ENCODE results near the gene LHX6. TPM values are rescaled to one million over a fixed set of nuclear protein-coding genes. Genes with fewer than 3 reads are reported as not detected.

Gene LHX6
- total RNA-seq, 1 donor from 2014 or later = 1.9 TPM

DNA sequence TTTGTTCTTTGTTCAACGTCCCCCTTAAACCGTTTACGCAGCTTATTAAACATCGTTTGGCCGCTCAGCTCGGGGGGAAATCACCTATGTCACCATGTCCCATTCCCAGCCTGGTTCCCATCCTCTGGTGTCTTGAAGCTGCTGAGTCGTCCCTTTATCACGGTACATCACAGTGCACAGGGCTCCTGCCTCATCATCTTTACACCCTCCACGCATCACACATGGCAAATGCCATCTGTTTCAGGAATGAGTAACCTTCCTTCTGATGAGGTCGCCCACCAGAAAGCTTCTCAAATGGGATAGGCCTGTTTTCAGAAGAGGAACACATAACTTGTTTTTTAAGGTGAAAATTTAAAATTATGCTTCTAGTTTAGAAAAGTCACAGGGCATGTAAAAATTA is 7.9 kb upstream of the LHX6 start:
- no peak for DNase-seq (ENCODE audit: low read depth in 2 of 2)

DNA sequence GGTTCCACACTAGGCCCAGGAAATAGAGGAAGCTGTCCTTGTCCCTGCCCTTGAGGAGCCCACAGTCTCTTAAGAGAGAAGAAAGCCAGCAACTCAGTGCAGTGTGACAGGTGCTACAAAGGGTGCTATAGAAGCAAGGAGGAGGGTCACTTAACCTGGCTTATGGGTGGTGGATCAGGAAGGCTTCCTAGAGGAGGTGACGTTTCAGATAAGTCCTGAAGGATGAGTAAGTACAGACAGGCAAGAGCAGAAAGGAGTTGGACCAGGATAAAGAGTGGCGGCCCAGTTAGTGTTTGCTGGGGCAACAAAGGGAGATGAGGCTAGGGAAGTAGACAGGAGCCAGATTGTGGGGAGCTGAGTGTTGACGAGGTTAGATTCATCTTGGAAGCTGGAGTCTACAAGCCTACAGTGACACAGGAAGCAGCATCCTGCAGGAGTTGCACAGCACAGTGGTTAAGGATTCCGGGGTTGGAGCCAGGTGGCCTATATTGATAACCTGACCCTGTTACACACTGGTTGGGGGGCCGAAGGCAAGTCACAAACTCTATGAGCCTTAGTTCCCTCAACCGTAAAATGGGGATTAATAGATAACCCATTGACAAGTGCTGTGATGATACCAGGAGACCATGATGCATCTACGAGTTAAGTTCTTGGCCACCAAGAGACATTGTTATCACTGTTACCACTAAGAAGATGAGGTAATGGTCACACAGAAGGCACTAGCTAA is 5.4 kb upstream of the LHX6 start:
- no peak for DNase-seq (ENCODE audit: low read depth in 2 of 2)

DNA sequence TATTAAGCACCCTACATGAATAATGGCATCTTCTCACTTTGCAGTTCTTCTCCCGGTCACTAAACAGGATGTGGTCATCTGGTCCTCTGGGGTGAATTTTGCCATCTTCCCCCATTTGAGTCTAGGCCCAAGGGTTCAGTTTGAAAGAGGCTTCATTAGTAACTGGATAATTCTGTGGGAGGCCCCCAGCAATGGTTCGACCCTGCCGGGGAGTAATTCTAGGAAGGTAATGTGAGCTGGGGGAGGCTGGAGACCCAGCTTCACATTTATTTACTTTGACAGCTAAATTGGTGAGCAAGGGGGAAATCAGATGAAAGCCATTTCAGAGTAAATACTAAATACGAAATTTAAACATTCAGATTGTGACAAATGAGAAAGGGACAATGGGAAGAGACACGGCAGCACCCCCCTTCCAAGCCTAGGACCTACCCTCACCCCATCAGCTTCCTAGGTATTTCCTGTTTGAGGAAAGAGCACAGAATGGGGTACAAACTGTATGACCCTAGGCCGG is 4.1 kb upstream of the LHX6 start:
- no peak for DNase-seq (ENCODE audit: low read depth in 2 of 2)

DNA sequence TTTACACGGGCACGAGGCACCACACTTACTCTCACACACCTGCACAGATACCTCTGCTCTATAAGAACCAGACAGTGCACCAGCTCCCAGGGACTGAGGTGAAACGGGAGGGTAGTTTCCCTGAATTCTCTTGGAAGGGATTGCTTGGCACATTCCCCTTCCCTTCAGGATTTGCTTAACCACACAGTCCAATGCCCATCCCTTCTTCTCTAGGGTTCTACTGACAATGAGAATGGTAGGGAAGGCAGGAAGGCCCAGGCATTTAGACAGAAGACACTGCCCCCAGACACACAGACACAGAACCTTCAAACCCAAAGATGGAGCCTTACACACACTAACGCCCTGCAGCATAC is 704 bp upstream of the LHX6 start:
- no peak for DNase-seq (ENCODE audit: low read depth in 2 of 2)

DNA sequence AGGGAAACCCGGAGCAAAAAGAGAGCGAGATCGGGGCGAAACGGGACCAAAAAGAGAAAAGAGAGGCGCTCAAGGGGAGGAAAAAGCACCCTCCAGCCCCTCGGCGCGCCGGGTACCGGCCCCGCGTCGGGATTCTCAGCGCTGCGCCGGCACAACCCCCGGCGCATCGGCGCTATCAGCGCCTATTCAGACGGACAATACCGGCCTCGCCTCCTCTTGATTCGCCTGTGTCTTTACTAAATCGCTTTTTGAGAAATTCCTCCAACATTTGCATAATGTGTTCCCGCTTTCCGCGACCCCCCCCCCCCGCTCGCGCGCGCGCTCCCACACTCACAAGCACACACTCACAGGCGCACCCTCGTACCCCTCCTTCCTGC is 578 bp downstream of the LHX6 start:
- DNase-seq (ENCODE audit: low read depth in 2 of 2) = peak in 1 of 2 donors; percentile 30

DNA sequence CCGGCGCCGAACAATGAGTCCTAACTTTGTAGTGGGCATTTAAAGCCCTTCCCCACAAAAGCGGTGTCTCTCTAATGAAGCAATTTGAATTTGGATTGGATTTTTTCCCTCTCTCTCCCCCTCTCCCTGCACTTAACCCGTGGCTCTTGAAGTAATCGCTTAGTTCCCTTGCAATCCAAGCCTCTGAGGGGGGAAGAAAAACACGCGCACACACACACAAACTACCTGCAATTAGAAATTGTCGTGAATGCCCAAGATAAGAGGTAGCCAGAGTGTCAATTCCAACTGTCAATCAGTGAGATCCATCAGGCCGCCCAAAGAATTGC is 1.2 kb downstream of the LHX6 start:
- no peak for DNase-seq (ENCODE audit: low read depth in 2 of 2)

DNA sequence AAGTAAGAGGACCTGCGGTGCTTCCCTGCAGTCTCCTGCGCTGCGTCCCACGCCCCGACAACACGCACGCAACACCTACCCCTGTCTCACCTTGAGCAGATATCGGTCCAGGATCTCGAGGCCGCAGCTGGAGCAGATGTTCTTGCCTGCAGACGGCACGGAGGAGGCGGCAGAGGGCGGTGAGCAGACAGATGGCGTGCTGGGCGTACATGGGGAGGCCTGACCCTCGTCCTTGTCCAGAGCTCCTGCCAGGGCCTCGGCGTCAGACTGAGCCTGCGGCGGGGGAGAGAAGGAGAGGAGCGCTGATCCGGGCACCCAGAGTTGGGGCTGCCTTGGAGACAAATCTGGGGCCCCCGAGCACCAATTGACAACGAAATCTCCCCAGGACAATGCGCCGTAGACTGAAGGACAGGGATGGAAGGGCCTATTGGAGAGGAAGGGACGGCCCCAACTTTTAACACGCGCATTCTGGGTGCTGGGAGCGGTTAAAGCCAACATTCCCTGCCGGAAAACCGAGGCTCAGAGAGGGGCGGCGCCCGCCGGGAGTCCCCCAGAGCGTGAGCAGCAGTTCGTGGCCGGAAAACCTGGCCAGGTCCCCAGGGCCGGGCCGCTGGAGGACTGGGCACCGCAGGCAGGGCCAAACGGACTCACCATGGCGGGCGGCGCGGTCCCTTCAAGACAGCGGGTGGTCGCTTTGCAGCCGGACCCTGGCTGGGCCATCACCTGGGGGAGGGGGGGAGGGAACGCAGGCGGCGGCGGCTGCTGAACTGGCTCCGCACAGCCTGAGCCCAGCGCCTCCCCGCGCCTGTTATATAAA is 1.8 kb downstream of the LHX6 start:
- DNase-seq (ENCODE audit: low read depth in 2 of 2) = peak in 1 of 2 donors; percentile 55

DNA sequence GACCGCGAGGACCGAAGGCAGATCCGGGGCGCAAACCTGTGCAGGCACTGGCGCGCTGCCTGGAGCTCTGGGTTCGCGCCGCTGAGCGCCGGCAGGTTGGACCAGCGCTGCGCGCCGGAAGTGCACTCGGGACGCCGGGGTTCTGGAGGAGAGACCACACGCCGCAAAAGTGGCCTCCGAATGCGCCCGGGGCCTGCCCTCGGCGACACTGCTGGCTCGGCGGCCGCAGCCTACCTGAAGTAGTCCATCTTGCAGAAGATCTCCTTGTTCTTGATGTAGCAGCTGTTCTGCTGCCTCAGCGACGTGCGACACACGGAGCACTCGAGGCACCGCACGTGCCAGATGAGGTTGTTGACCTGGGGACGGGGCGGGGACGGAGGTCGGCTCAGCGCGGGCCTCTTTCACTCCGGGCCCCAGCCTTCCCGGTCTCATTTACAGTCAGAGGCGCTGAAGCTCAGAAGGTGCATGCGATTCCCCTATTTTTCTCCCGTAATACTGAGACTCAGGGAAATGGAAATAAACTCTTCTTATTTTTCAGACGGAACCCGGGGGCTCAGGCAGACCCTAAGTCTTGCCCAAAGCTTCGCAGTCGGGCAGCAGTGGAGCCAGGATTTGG is 2.5 kb downstream of the LHX6 start:
- DNase-seq (ENCODE audit: low read depth in 2 of 2) = no peak

DNA sequence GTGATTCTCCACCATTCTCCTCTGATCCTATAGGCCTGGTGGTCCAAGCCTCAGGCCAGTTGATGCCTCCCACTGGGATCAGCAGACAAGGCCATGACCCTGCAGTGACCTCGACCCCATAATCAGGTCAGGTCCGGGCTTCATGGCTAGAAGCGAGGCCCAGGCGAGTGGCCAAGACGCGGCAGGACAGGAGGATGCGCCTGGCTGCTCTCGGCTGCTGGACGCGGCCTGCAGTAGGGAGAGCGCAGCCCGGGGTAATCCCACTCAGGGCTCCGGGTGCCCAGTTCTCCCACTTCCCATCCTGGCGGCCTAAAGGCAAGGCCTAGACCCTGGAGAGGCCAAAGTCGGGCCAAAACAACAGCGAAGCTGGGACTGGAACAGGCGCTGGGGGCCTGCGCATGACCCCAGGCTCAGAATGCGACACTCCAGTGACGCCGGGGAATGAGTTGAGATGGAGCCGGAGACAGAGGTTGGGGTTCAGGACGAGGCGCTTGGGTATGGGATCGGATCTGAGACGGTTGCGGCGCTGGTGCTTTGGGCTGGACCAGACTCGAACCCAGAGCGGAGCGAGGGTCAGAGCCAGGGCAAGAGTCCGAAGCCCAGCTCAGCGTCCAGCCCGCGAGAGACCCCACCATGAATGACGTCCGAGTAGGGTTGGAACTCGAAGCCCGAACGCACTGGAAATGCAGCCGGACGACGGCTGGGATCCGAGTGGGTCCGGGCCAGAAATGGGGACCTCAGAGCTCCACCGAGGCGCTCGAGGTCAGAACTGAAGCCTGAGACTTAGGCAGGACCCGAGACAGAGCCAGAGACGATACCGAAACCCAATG is 3.2 kb downstream of the LHX6 start:
- DNase-seq (ENCODE audit: low read depth in 2 of 2) = no peak

DNA sequence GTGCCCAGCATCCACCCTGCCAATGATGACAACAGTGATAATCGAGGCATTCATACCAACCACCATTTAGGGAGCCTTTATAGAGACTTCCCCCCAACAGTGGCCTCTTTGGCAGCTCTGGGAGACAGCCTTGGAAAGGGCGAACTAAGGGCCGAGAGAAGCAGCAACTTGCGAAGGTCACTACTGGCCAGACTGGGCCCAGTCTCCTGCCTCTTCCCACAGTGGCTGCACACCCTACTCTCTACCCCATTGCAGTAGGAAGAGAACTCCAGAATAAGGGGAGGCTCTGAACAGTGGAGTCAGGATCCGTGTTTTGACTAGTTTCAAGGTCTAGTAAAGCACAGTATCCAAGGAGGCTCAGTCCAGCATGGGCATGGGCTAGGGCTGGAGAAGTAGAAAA is 5.3 kb downstream of the LHX6 start:
- no peak for DNase-seq (ENCODE audit: low read depth in 2 of 2)

DNA sequence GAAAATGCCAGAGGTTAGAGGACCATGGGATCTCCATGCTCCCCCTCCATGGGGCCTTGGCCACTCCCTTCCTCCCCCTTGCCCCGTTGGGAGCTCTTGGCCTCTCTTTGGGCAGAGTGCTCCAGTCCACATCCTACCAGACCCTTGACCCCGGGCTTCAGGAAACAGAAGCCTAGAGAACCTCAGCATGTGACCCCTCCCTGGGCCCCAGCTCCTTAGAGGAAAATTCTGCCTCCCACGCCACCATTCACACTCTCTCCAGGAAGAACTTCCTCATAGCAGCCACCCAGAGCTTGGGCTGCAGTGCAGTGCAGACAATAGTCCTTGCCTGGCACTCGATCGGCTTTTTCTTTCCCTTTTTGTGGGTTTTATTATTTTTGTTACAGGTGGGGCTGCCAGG is 6.0 kb downstream of the LHX6 start:
- DNase-seq (ENCODE audit: low read depth in 2 of 2) = no peak

DNA sequence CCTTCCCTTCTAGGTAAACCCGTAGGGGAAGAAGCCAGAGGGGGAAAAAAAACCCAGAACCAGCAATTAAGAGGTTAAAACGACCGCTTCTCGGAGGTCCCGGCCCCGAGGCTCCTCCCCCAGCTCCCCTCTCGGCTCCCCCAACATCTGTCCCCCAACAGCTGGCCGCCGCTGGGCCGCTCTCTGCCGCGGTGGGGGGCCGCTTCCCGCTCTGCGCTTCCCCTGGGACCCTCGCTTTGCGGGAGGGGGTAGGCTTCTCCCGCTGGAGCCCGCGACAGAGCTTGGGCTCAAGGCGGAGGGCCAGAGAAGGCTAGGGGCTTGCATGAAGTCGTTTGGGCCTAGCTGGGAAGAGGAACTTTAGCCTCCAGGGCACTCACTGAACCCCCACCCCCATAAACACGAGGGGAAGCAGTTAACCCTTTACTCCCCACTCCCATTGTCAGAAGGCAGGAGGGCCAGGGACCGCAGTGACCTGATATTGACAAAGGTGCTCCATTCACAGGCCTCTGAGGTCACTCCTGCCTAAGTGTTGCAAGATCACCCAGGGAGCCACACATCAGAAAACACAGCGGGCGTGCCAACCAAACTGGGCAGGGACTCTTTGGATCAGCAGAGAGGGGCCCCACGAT is 7.5 kb downstream of the LHX6 start:
- DNase-seq (ENCODE audit: low read depth in 2 of 2) = no peak

DNA sequence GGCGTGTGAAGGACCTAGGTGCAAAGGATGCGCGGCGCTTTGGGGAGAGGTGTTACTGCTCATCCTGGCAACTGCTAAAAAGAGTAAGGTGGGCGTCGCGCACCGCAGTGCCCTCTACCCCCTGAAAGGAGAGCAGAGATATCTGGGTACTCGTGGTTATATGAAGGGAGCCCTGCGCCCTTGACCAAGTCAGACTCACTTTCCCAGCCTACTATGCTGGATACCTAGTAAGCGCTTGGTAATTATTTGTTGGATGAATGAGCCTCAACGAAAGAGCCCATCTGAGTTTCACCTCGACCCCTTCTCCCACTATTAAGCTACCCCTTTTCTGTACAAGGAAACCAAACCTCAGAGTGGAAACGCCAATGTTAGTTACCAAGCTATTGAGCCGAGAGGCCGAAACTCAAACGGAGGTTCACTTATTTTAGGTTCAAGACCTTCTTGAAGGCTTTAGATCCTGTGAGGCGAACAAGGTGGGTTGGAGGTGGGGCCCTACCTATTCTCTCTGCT is 8.0 kb downstream of the LHX6 start:
- no peak for DNase-seq (ENCODE audit: low read depth in 2 of 2)

DNA sequence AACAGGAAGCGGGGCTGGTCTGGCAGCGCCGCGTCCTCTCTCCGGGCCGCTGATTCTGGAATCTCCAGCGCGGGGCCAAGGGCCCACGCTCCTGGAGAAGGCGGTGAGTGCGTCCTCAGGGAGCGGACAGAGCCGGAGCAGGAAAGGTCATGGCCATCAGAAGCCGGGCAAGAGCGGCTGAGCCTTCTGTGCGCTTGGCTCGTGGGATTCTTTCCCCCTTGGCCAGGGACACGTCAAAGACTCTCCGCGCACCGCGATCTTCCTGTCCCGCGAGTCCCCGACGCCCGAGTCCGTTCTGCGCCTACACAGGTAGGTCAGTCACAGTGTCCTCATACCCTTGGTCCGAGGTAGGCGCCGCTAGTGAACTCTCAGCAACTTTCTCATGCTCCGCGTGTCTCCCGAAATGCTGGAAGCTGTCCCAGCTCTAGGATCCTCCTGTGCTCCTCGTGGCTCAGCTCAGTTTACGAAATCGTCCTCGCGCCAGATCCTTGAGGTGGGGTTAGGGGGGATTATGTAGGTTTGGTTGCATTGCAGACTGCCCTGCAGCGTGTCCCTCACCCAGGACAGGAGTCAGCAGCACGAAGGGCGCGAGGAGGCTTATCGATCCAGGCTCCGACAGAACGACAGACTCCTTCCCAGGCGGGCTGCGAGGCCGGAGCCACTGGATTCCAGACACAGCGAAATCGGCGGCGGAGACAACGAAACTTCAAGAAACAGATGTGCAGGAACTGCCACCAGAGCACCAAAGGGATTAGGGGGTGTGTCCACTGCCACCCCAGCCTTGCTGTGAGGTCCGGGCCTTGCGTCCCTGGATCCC is 8.7 kb downstream of the LHX6 start:
- no peak for DNase-seq (ENCODE audit: low read depth in 2 of 2)

DNA sequence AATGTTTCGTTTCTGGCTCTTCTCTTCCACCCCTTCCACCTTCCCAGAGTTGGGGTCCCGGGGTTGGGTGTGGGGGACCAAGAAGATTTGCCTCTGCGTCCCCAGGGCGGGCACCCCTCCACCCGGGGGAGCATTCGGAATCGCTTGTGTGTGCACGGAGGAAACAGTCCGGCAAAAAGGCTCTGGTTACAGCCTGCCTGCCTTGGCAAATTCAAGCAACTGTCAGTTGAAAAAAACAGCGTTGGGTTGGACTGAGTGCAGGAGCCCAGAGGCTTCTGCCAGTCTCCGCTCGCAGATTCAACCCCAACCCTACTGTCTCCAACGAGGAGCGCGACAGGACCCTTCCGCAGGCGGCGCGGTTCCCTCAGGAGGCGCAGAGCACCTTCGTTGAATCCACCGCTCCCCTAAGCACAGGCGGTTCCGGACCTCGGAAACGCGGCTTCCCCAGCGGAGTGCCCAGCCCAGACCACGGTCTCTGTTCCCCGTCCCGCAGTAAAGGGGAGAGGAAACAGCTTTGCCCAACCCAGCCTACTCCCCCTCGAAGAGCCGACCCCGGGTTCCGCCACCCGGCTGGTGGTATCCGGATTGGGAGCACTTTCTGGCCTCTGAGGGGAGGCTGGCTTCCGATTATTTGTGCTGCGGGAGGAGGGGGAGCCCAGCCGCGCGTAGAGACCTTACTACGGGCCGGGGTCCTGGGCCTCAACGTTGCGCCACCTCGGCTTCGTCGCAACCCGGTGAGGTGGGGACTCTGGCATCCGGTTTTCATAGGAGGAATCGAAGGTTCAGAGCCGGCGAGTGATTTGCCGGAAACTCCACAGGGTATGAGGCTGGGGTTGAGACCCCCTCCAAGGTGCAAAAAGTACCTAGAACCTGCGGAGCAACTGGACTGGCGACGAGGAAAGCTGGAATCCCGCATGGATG is 9.6 kb downstream of the LHX6 start:
- DNase-seq (ENCODE audit: low read depth in 2 of 2) = peak; percentile 10 to 48

DNA sequence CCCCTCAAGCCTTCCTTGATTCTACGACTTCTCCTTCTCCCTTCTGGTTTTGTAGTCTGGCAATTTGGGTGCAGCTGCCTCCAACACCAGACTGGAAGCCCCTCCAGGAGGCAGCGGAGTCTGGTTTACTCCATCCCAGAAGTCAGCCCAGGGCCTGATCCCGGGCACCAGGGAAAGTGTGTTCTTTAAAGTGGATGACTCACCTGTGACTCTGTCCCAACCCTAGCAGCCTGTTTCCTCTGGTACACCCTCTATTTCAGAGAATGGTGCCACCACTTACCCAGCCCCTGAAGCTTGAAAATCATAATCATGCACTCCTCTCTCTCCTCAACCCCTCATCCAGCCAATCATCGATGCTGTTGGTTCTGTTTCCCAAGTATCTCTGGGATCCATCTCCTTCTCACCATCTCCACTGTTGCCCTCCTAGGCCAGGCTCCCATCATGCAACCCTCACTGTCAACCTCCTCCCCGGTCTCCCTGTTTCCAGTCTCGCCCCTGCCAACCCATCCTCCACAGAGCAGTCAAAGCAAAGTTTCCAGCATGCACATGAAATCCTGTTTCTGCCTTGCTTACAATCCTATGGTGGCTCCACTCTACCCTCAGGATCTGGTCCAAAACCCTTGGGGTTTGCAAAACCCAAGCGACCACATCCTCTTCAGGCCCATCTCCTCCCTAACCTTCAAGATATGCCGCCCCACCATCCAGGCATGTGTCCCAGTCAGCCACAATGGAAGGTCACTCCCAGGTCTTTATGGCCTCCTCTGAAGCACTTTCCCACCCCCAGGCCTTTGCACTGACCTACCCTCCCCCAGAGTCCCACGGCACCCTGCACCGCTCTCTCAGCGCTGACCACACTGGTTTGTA is 10.5 kb downstream of the LHX6 start:
- peak in 1 of 2 donors; percentile 39 for DNase-seq (ENCODE audit: low read depth in 2 of 2)

DNA sequence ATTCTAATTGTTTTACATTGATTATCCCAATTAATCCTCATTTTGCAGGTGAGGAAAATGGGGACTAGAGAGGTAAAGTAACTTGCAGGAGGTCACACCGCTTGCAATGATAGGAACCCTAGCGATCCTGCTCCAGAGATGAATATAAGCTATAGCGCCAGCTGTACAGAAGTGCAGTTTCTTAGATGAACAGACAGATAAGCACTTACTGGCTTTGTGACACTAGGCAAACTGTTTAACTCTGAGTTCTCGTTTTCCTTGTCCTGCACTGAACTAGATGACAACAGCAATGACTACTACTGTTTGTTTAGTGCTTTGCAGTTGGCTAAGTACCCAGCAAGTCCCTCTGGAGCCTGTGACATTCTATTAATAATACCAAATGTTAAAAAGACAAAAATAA is 11.1 kb downstream of the LHX6 start:
- DNase-seq (ENCODE audit: low read depth in 2 of 2) = no peak

DNA sequence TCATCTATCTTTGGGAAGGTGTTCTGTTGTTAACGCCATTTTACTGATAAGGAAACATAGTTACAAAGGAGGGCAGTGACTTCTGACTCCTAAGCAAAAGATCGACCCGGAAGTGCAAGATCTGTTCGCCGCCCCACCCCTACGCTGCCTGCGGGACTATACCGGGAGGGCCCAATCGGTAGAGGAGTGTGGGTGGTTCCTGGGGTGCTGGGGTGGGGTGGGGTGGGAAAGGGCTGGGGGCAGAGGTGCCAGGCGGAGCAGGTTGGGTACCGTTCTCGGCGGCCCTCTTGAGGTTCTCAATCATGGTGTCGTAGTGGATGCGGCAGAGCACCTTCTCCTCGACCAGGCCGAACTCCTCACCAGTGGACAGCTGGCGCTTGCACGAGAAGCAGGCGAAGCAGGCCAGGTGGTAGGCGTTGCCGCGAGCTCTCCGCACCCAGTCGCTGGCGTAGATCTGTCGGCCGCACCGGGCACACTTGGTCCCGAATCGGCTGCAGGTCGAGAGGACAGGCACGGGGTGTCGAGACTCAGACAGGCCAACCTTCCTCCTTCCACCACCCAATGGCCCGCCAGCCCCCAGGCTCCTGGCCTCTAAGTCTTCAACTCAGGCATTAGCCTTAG is 11.8 kb downstream of the LHX6 start:
- no peak for DNase-seq (ENCODE audit: low read depth in 2 of 2)

Measured in dermis microvascular lymphatic vessel endothelial cell (primary cell).